ENCODE data around the gene PTTG1IP.

PTTG1IP gene

DNA sequence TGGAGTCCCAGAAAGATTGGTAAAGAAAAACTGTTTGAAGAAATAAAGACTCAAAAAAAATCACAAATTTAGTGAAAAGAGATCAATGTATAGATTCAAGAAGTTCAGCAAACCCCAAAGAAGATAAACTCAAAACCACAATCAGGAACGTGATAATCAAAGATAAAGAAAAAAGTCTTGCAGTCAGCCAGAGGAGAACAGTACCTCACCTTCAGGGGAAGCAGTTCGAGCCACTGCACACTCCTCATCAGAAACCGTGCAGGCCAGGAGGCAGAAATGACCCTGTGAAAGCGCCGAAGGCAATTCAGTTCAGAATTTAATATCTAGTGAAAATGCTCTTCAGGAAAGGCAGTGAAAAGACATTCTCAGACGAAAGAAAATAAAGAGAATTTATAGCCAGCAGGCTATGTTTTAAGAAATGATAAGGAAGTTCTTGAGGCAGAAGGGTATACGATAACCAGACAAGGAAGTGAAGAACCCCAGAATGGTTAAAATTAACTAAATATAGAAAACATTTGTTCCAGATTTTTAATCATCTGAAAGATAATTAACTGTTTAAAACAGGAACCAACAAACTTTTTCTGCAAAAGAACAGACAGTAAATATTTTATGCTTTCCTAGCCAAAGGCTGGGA is 42.1 kb downstream of the PTTG1IP start:
- H3K27me3 Mint-ChIP-seq, result peaks cover 8% of the 10 kb centered on the region in 2 donors
- peaks cover 0 to 1% of the 10 kb centered on the region in 2 donors for H3K4me1 Mint-ChIP-seq (ENCODE audit: low read depth in 2 of 2)
- no peak for DNase-seq
- no peak overlapping the region for H3K4me3 Mint-ChIP-seq
- no peak for ATAC-seq (replicated peaks)
- H3K9me3 Mint-ChIP-seq, result peaks cover 0 to 16% of the 10 kb centered on the region in 2 donors
- H3K36me3 Mint-ChIP-seq (ENCODE audit: insufficient read depth), result peaks cover 3% of the 10 kb centered on the region
- H3K27ac Mint-ChIP-seq, result peak overlapping the region in 1 of 2 donors; percentile 38

GRCh38 chr21:44829507-44830092 is 43.9 kb downstream of the PTTG1IP start:
- H3K27ac Mint-ChIP-seq, result no peak overlapping the region
- peaks cover 3% of the 10 kb centered on the region for H3K36me3 Mint-ChIP-seq (ENCODE audit: insufficient read depth)
- peaks cover 8% of the 10 kb centered on the region in 2 donors for H3K27me3 Mint-ChIP-seq
- H3K4me1 Mint-ChIP-seq (ENCODE audit: low read depth in 2 of 2), result peaks cover 0 to 1% of the 10 kb centered on the region in 2 donors
- DNase-seq (no peak), ATAC-seq (replicated peaks) (peak; percentile 21)
- H3K4me3 Mint-ChIP-seq, result no peak overlapping the region
- peaks cover 0 to 16% of the 10 kb centered on the region in 2 donors for H3K9me3 Mint-ChIP-seq

GRCh38 chr21:44828362-44829056 is 45.0 kb downstream of the PTTG1IP start:
- Mint-ChIP-seq H3K4me3 (no peak overlapping the region), H3K27me3 (peaks cover 8% of the 10 kb centered on the region in 2 donors), H3K9me3 (peaks cover 3 to 16% of the 10 kb centered on the region in 2 donors), H3K4me1 (ENCODE audit: low read depth in 2 of 2) (peaks cover 0 to 1% of the 10 kb centered on the region in 2 donors), H3K36me3 (ENCODE audit: insufficient read depth) (peaks cover 3% of the 10 kb centered on the region), H3K27ac (no peak overlapping the region)
- DNase-seq (no peak), ATAC-seq (replicated peaks) (no peak)

- ATAC-seq (replicated peaks) (no peak), DNase-seq (no peak)
- Mint-ChIP-seq H3K27ac (no peak overlapping the region), H3K9me3 (peaks cover 3 to 19% of the 10 kb centered on the region in 2 donors), H3K27me3 (peaks cover 8% of the 10 kb centered on the region in 2 donors), H3K4me3 (no peak overlapping the region), H3K36me3 (ENCODE audit: insufficient read depth) (peaks cover 3% of the 10 kb centered on the region), H3K4me1 (ENCODE audit: low read depth in 2 of 2) (no peaks in the 10 kb centered on the region)
Measured at GRCh38 chr21:44823179-44823660, 50.3 kb downstream of the PTTG1IP start.

GRCh38 chr21:44822484-44823178 is 50.9 kb downstream of the PTTG1IP start:
- H3K4me3 Mint-ChIP-seq, result no peak overlapping the region
- peaks cover 3% of the 10 kb centered on the region for H3K36me3 Mint-ChIP-seq (ENCODE audit: insufficient read depth)
- no peak for ATAC-seq (replicated peaks)
- H3K4me1 Mint-ChIP-seq (ENCODE audit: low read depth in 2 of 2), result no peaks in the 10 kb centered on the region
- H3K9me3 Mint-ChIP-seq, result peaks cover 3 to 14% of the 10 kb centered on the region in 2 donors
- no peak overlapping the region for H3K27ac Mint-ChIP-seq
- no peak for DNase-seq
- peaks cover 7 to 8% of the 10 kb centered on the region in 2 donors for H3K27me3 Mint-ChIP-seq

DNA sequence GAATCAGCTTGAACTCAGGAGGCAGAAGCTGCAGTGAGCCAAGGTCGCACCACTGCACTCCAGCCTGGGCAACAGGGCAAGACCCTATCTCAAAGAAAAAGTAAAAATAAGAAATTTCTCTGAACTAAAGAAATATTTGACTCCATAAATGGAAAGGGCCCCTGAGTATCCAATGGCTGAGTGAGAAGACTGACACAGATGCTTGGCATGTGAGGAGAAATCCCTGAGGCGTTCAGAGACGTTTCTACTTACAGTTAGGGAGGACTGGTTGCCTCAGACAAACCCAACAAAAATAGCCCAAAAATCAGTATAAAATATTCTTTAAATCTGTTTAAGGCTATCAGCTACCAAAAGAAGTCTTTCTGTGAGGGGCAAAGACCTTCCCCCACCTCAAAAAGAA is 52.6 kb downstream of the PTTG1IP start:
- Mint-ChIP-seq H3K27me3 (no peaks in the 10 kb centered on the region), H3K36me3 (ENCODE audit: insufficient read depth) (peaks cover 5% of the 10 kb centered on the region), H3K4me1 (ENCODE audit: low read depth in 2 of 2) (peaks cover 8 to 10% of the 10 kb centered on the region in 2 donors), H3K4me3 (no peak overlapping the region), H3K9me3 (peaks cover 3 to 8% of the 10 kb centered on the region in 2 donors), H3K27ac (no peak overlapping the region)
- DNase-seq, result no peak
- no peak for ATAC-seq (replicated peaks)

DNA sequence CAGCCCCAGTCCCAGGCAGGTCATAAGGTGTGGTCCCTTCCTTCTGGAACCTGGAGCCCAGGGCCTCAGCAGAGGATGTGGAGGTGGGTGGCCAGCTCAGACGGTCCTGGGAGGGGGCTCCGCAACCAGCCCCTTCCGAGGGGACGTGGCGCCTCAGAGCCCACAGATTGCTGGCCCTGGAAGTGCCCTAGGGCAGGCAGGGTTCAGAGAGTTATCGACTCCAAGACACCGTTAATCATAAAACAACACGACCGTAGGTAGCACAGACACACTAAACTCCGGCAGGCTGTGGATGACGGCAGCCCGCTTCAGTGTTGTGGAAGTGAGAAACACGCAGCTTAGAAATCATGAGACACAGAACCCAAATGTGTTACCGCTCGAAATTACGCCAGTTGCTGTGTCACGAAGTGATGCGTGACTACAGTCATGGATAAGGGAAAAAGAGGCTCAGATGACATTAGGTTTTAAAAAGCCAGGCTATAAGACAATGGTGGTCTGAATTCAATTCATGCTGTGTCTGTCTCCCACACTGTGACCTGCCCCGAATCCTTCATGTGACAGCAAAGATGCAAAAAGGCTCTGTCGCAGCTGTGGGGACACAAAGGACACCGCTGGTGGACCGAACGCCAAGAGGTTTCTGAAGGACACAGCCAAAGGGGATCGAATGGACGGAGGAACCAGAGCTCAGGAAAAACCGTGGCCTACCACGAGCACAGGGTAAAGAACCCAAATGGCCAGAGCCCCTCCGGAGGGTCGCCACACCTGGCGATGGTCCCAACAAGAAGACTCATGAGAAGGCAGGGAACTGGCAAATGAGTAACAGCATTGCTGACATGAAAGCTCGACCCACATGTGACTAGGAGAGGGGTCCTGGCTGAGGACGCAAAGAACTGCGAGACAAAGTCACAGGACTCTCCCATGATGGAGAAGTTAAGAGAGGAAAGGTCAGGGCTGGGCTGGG is 53.9 kb downstream of the PTTG1IP start:
- peaks cover 5% of the 10 kb centered on the region for H3K36me3 Mint-ChIP-seq (ENCODE audit: insufficient read depth)
- ATAC-seq (replicated peaks) (no peak), DNase-seq (no peak)
- H3K9me3 Mint-ChIP-seq, result peaks cover 3 to 8% of the 10 kb centered on the region in 2 donors
- peaks cover 10 to 12% of the 10 kb centered on the region in 2 donors for H3K4me1 Mint-ChIP-seq (ENCODE audit: low read depth in 2 of 2)
- H3K27me3 Mint-ChIP-seq, result no peaks in the 10 kb centered on the region
- H3K27ac Mint-ChIP-seq, result peak overlapping the region in 1 of 2 donors; percentile 41
- H3K4me3 Mint-ChIP-seq, result peak overlapping the region; percentile 33 to 53

GRCh38 chr21:44818640-44819011 is 54.9 kb downstream of the PTTG1IP start:
- Mint-ChIP-seq H3K4me3 (peak overlapping the region; percentile 33 to 84), H3K27ac (no peak overlapping the region), H3K36me3 (ENCODE audit: insufficient read depth) (peaks cover 5% of the 10 kb centered on the region), H3K4me1 (ENCODE audit: low read depth in 2 of 2) (peaks cover 10 to 12% of the 10 kb centered on the region in 2 donors), H3K9me3 (peaks cover under 1 to 8% of the 10 kb centered on the region in 2 donors), H3K27me3 (no peaks in the 10 kb centered on the region)
- ATAC-seq (replicated peaks), result no peak
- no peak for DNase-seq

DNA sequence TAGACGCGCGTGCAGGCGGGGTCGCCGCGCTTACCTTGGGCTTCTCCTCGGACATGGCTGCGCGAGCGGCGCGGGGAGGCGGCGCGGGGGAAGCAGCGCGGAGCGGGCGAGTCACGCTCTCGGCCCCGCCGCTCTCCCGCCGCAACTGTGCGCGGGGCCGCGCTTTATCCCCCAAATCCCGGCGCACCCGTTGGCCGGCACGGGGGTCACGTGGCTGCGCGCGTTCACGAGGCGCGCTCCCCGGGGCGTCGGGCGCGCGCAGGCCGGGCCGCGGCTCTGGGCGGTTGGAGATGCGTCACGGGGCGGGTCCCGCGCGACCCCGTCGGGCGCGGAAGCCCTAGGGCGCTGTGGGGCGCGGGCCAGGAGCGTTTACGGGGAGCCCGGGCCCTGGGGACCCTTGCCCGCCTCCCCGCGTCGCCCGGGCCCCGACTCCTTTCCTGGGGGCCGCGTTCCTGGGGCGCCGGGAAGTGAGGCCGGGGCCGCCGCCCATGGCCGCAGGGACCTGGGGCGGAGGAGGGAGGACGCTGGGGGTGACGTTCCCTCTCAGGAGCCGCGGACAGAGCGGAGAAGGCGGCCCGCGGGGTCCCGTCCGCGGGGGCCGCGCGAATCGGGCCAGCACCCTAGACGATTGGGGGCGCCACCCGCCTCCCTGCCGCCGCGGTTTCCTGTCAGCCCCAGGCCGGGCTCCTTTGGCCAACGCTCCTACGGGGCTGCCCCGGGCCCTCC is 55.4 kb downstream of the PTTG1IP start, which contains the start of gene SUMO3:
Gene SUMO3 (minus strand): TSS at position 149 of the 726 bp plus-strand sequence. CDS start 94 bp downstream, at position 55.
- ATAC-seq (replicated peaks) (peak; percentile 75), DNase-seq (peak; percentile 80 to 91 (median 89))
- Mint-ChIP-seq H3K4me1 (ENCODE audit: low read depth in 2 of 2) (peaks cover 10 to 12% of the 10 kb centered on the region in 2 donors), H3K9me3 (peaks cover 0 to 8% of the 10 kb centered on the region in 2 donors), H3K36me3 (ENCODE audit: insufficient read depth) (peaks cover 9% of the 10 kb centered on the region), H3K4me3 (peak within 1 kb of the TSS; percentile 77 to 84), H3K27ac (peak within 1 kb of the TSS in 1 of 2 donors; percentile 17), H3K27me3 (no peaks in the 10 kb centered on the region)

GRCh38 chr21:44817506-44817880 is 56.0 kb downstream of the PTTG1IP start:
- peak; percentile 87 to 91 (median 88) for DNase-seq
- Mint-ChIP-seq H3K4me1 (ENCODE audit: low read depth in 2 of 2) (peaks cover 10 to 12% of the 10 kb centered on the region in 2 donors), H3K9me3 (peaks cover 0 to 5% of the 10 kb centered on the region in 2 donors), H3K4me3 (peak overlapping the region; percentile 77 to 84), H3K27me3 (no peaks in the 10 kb centered on the region), H3K27ac (no peak overlapping the region), H3K36me3 (ENCODE audit: insufficient read depth) (peaks cover 10% of the 10 kb centered on the region)
- ATAC-seq (replicated peaks), result peak; percentile 82

DNA sequence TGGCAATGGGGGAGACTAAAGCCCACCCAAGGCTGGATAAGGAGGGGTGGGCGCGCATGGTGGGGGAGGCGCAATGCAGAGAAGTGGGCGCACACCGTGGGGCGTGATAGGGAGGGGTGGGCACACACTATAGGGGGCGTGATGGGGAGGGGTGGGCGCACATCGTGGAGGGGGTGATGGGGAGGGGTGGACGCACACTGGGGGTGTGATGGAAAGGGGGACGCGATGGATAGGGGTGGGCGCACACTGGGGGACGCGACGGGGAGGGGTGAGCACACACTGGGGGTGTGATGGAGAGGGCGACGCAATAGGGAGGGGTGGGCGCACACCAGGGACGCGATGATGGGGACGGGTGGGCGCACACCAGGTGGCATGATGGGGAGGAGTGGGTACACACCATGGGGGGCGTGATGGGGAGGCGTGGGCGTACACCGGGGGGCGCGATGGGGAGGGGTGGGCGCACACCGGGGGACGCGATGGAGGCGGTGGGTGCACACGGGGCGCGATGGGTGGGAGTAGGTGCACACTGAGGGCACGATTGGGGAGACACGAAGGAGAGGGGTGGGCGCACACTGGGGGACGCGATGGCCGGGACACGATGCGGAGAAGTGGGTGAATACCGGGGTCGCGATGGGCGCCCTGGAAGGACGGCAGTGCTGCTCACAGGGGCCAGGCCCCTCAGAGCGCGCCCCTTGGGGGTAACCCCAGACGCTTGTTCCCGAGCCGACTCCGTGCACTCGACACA is 56.6 kb downstream of the PTTG1IP start:
- H3K4me1 Mint-ChIP-seq (ENCODE audit: low read depth in 2 of 2), result peaks cover 12% of the 10 kb centered on the region in 2 donors
- no peak for DNase-seq

More for the DNA sequence above, 56.6 kb downstream of the PTTG1IP start:
- peak overlapping the region; percentile 77 to 84 for H3K4me3 Mint-ChIP-seq
- peaks cover 13% of the 10 kb centered on the region for H3K36me3 Mint-ChIP-seq (ENCODE audit: insufficient read depth)
- H3K27ac Mint-ChIP-seq, result peak overlapping the region in 1 of 2 donors; percentile 17
- no peaks in the 10 kb centered on the region for H3K27me3 Mint-ChIP-seq
- ATAC-seq (replicated peaks), result no peak
- no peaks in the 10 kb centered on the region for H3K9me3 Mint-ChIP-seq

Measured in effector memory CD8-positive, alpha-beta T cell (primary cell).